Stimulated activated CD4-positive, alpha-beta T cell treated with anti-CD3 and anti-CD28 coated beads, Interleukin-2, amount 100 ng/mL, for 4 hours (primary cell): ENCODE measurements around the gene ETV6.

ENCODE experiments used
- DNase-seq: peaks from one replicate; pipeline ENCODE4 v3.0.0-alpha.2; 2020; ENCODE audit warnings: low read depth

Gene ETV6

DNA sequence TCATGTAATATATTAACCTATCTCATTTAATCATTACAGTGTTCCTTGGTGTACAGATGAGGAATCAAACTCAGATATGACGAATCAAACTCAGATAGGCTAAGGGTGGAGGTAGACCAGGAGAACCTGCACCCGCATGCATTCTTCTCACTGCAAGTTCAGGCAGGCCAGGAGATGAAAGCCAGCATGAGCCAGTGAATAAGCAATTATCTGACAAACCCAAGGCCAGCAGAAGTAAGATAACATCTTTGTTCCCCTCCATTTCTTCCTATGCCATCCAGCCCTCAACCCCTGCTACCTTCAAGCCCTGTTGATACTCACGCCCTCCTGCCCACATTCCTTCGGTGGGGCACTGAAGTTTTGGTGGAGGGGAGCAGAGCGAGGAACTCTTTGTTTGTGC lies 152.2 kb downstream of the ETV6 start:
- no peak for DNase-seq

DNA sequence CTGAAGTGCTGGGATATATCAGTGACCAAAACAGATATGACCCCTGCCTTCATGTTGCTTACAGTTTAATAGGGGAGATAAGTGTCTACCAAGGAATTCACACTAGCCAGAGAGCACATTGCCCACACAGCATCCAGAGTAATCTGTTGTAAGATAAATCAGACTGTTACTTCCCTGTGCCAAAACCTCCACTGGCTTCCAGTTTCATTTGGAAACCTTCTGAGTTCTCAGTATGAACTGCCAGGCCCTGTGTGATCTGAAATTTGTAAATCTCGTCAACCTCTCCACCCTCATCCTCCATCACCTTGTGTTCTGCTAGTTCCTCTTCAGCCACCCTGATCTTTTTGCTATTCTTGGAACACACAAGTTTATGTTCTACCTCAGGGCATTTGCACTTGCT lies 154.7 kb downstream of the ETV6 start:
- no peak for DNase-seq

DNA sequence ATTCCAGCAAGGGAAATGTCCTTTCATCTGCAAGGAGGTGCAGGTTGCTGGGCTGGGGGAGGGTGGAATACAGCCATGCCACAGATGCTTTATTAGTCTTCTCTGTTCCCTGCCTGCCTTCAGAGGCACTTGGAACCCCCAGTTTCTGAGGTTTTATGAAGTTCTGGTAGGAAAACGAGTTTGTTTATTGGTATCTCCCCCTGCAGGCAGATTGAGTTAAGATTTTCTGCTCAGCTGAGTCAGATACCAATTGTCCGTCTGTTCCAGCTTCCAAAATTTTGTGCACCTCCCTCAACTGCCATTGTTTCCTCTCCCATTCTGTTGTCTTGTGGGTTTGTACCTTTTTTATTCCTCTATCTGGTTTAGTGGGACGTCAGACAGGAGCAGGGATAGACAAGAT lies 155.6 kb downstream of the ETV6 start:
- no peak for DNase-seq

DNA sequence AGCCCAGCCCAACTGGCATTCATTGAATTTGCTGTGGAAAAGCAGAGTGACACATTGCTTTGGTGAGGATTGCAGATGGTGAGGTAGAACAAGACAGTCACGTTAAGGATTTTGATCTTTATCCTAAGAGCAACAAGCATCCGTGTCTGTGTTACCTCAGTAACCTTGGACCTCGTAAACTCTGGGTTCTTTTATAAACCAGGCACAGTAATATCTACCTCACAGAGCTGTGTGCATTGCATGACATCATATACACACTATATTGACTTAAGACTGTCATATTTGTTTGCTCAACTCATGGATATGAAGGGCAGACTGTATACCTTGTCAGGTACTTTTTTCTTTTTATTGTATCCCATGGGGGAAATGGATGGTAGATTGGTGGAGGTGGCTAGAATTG lies 156.2 kb downstream of the ETV6 start:
- DNase-seq, result no peak

DNA sequence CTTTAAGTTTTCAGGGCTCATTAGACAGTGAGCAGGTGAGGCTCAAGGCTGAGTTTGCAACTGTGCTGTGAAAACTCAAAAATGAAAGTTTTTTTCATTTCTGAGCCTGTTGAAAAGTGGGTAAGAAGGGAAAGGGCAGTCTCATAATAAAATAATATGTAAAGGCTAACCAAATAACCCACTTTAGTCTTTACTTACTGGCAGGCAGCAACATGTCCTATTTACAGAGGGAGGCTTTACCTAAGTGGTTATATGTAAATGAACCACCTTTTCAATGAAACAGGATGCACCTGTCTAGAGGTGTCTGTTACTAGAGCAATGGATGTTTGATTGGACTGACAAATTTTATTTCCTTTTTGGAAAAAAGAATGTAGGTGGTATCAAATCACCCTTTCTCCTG lies 158.0 kb downstream of the ETV6 start:
- DNase-seq, result no peak

DNA sequence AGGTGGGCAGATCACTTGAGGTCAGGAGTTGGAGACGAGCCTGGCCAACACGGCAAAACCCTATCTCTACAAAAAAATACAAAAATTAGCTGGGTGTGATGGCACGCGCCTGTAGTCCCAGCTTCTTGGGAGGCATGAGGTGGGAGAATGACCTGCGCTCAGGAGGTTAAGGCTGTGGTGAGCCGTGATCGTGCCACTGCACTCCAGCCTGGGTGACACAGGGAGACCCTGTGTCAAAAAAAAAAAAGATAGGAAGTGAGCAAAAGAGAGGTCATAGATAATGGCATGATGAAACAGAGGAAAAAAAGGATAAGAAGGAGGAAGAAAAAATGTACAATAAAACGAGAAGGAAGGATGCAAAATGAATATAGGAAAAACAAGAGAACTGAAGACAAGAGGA lies 159.5 kb downstream of the ETV6 start:
- no peak for DNase-seq

DNA sequence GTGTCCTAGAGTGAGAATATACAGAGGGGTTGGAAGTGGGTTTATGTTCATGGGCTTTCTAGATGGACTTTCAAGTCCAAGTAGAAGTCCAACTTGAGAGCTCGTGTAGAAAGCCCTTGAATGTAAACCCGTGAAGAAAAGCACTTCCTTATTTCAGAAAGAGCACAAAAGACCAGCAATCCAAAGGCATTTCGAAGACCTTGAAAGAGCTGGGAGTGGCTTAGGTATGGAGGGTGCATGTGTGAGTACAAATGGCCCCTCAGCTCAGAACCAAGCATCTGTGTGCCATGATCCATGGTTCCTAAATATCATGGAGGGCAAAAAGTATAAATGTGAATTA lies 160.7 kb downstream of the ETV6 start:
- DNase-seq, result no peak

DNA sequence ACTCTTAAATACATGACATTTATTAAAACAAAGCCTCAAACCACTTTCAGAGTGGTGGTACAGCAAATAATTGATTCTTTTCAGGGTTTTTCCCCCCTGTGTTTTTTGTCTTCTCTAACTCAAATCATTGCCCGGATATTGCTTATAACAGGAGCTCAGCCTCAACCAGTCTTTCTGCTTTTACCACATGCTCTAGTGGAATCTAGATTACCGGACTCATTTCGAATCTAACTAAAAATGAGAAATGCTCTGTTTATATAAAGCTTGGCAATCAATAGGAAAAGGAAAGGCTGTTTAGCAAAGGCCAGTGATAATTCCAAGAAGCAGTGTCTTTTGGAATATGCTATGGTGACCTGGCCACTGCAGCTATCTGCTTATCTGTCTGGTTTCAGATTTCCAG lies 161.5 kb downstream of the ETV6 start:
- DNase-seq, result no peak

DNA sequence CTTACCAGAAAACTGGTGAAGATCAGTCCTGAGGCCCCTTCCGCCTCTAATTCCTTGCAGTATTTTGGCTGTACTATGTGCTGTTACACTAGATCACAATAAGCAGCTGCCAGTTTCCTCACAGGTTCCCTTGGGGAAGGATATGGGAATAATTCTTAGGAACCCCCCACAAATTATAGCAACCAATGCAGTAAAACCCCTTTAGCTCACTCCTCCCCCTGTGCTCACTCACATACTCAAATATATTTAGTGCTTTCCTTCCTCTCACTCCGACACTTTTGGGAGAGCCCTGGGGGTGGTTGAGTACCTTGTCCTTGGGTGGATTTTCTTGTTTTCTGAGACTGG lies 162.7 kb downstream of the ETV6 start:
- no peak for DNase-seq

DNA sequence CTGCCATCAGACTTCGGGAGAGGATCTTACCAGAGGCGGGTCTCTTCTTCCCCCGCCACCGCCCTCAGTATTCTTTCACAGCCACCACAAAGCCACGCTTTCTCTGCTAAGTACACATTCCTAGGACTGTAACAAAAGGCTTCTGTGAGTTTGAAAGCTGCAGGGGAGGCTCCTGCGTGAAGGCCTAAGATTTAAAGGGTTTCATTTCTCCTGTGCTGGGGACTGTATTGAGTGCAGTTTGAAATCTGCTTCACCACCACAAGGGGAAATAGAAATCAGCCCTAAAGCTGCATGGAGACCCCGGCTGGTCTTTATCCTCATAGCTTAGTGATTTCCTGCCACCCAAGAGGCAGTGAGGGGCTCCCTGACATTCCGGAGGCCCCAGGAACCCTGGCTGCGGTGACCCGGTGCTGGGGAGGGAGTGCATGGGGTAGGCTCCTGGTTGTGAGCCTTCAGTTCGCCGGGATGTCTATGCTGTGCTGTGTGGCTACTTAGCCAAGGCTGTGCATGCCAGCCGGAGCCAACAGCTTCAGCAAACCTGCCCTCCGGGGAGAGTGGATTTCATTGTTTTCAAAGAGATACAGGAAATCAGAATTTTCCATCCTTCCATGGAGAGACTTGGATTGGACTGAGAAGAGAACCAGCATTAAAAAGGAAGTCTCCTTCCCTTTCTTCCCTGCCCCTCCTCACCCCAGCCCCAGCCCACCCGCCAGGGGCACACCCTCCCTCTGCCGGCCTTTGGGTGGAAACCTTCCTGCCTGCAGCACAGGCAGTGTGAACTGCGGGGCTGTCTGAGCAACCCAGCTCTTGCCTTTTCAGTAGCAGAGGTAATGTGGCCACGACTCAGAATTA lies 163.3 kb downstream of the ETV6 start:
- DNase-seq, result no peak

DNA sequence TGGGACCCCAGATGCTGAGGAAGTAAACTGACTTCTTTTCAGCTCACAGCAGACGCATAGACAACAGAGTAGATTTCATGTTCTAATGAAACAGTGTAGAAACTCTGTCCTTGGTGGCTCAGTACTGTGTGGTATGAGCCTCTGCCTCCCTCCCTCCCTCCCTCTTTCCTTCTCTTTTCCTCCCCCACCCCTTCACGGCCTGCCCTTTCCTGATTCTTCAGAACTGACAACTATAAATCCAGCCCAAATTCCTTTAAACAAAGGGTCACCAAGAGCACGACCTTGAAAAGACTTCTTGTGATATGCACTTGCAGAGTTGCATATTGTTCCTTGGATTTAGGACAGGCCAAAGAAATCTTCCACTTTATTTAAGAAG lies 164.0 kb downstream of the ETV6 start:
- no peak for DNase-seq

DNA sequence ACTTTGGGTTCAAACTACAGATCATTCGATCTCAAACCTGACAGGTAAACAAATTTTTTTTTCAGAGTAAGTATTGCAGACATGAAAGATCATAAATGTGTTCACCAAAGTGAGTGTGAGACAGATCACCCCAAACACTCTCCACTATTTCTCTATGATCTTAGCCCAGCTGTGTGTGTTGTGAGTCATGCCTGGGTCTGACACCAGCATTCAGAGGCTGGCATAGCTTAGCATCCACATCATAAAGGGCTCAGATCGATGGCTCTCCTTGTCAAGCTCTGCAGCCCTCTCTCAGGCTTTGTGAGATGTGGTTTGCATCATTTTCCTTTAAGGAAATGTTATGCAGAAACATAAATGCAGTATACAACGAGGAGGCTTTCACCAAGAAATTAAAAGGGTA lies 164.9 kb downstream of the ETV6 start:
- no peak for DNase-seq

DNA sequence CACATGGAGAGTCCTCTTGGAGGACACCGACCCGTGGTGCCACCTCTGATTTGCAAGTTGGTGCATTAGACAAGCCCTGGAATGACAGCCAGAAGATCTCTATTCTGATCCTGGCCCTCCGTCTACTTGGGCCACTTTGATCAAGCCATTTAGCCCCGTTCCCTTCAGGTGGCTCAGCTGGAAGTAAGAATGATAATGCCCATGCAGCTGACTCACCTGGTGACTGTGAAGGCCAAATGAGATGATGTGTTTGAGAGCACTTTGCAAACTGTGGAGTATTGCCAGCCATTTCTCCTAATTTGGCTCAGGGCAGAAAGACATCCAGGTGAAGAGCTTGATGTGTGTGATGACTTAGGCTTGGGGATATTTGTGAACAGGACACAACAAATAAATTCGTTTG lies 165.9 kb downstream of the ETV6 start:
- no peak for DNase-seq

DNA sequence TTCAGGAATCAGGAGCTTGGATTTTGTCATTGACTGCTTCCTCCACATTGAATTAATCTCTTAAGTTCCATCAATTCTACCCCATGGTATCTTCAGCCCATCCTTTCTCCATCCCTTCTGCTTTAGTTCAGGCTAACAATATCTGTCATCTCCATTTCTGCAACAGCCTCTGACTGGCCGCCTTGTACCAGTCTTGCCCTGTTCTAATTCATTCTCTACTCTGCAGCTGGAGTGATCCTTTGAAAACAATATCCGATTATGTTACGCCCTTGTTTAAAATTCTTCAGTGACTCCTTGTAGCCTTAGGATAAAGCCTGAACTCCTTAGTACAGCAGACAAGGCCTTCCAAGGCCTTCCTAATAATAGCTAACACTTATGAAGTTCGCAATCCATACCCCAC lies 170.2 kb downstream of the ETV6 start:
- no peak for DNase-seq

DNA sequence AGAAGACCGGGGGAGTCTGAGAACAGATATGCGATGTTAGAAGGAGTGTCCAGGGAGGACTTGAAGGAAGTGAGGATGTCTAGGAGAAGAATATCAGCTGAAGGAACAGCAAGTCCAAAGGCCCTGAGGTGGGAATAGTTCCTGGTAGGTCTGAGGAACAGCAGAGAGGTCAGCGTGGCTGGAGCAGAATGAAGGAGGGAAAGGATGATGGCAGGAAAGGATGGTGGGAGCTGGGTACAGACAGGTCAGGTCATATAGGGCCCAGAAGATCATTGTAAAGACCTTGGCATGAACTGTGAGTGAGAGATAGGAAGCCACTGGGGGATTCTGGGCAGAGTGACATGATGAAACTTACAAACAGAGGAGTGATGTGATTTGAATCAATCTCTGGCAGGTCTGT lies 171.0 kb downstream of the ETV6 start:
- no peak for DNase-seq

DNA sequence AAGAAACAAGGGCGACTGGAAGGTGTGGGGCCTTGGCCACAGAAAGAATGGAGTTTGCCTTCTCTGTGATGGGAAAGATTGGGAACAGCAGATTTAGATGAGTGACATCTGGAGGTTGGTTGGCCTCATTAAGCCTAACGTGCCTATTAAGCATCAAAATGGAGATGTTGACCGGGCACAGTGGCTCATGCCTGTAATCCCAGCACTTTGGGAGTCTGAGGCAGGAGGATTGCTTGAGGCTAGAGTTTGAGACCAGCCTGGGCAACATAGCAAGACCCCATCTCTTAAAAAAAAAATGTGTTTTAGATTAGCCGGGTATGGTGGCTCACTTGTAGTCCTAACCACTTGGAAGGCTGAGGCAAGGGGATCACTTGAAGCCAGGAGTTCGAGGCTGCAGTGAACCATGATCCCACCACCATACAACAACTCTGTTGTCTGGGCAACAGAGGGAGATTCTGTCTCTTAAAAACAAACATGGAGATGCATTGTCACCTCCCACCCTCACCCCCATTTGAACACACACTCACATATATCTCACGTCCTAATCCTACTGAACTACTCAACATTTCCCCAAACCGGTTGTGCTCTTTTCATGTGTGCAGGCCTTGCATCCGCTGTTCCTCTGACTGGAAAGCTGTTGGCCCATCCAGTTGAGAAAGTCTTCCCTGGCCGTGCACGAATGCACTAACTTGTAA lies 172.1 kb downstream of the ETV6 start:
- no peak for DNase-seq

DNA sequence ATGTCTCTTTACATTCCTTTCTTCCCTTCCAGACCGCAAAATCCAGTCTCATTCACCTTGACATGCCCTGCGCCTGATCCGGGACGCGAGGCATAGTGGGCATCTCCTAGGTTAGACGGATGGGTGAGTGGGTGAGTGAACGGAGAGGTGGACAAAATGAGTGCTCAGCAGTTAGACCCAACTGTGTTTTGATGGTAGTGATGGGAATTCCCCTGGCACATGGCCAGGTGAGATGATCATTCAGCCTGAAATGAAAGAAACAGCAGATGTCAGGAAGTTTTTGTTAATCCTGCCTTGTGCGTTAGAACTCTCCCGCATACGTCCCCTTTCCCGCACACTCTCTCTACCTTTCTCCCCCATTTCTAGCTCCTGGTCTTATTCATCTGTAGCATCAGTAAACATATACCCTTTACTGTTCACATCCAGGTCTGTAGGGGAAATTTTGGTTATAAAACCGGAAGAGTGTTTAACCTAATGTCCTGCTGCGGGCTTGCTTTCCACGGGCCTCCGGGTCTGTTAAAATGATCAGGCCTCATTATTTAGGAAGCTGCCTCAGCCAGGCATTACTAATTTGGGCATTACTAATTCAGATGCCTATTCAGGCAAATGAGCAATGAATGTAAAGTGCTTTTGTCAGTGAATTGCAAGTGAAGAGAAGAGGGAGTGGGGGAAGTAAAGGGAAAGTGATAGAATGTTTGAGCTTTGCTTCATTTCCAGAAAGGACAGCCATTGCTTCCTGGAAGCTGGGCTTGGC lies 172.8 kb downstream of the ETV6 start:
- DNase-seq, result peak; percentile 43

DNA sequence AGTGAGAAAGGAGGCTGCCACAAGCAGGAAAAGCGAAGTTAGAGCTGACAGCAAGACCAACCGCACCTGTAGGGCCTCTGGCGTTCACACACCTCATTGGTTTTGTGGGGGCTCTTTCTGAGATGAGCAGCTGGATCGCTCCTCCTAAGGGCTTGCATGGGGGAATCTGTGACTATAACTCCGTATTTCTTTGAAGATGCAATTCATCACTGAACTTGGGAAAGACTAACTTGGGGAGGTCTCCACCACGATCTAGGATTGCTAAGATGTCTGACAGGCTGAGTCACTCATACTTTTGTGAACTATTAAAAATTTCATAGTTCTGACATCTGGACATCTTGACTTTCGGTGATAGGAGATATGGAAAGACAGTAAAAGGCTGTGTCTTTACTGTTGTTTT lies 173.6 kb downstream of the ETV6 start:
- DNase-seq, result no peak

DNA sequence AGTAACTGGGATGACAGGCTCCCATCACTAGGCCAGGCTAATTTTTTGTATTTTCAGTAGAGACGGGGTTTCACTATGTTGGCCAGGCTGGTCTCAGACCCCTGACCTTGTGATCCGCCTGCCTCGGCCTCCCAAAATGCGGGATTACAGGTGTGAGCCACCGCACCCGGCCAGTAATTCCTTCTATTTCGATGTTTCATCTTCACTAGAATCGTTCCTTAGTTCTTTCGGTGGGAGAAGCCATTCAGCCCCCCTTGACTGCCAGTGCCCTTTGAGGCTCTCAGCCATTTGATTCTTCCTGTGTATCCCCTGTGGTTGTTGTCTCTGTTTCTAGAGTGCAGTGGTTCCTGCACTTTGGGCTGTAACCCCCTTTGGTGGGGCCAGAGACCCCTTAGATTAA lies 174.1 kb downstream of the ETV6 start:
- no peak for DNase-seq

DNA sequence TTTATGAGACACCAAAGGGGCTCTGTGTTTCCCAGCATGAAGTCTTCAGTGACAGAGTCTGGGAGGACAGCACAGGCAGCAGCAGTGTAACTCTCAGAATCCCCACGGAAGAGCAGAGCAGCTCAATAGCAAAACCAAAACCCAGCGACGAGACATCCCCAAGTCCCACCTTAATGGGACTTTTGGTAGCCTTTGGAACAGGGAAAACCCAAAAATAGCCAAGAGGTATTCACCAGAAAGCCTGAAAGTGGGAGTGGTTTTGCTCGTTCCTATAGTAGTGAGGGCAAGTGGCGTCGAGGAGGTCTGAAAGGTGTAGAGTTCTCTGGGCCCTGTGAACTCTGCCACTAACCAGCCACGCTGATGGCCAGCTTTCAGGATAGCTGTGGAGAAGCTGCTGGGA lies 174.6 kb downstream of the ETV6 start:
- no peak for DNase-seq

DNA sequence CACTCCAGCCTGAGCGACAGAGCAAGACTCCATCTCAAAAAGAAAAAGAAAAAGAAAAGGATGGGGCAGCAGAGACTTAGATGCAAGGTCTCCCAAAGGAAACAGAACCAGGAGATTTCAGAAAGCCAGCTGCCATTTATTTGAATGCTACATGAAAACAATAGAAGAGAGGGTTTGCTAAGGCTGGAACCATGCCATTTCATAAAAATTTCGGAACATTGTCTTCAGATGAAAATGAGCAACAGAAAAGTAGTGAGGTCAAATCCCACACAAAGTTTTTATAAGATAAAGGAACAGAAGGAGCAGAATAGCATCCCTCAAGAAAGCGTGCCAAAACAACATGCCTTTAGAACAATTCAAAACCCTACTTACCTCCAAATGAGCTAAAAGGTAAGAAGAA lies 175.3 kb downstream of the ETV6 start:
- no peak for DNase-seq

DNA sequence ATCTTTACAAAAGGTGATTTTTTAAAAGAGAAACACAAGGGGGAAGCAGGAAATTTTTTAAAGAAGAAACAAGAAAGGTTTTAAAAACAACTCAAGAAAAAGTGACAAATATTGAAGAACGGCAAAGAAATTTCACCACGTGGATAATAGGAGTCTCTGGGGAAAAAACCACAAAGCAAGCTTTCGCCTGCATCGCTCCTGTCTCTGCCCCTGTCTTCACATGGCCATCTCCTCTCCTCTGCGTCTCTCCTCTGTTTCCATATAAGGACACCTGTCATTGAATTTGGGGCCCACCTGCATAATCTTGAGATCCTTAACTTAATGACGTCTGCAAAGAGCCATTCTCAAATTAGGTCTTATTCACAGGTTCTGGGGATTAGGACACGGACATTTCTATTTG lies 175.8 kb downstream of the ETV6 start:
- no peak for DNase-seq

DNA sequence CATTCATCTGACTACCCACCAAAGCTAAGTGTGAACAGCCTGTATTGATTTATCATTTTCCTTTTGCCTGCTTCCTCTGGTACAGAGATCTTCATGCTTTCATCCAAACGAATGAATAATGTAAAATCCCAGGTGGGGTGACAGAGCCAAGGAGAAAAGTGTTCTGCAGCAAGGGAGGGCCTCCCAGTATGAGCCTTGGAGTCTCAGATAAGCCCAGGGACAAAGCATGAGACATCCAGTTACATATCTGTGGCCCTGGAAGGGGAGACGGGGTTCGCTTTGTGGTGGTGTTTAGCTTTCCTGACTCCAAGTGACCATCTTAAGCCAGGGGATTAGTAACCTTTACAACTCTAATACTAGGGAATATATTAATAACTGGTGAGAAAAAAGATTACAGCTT lies 177.1 kb downstream of the ETV6 start:
- no peak for DNase-seq
